ENCODE measurements around the gene SREK1. TPM values are rescaled to one million over a fixed set of nuclear protein-coding genes. Genes with fewer than 3 reads are reported as not detected.

Gene SREK1, protein sequence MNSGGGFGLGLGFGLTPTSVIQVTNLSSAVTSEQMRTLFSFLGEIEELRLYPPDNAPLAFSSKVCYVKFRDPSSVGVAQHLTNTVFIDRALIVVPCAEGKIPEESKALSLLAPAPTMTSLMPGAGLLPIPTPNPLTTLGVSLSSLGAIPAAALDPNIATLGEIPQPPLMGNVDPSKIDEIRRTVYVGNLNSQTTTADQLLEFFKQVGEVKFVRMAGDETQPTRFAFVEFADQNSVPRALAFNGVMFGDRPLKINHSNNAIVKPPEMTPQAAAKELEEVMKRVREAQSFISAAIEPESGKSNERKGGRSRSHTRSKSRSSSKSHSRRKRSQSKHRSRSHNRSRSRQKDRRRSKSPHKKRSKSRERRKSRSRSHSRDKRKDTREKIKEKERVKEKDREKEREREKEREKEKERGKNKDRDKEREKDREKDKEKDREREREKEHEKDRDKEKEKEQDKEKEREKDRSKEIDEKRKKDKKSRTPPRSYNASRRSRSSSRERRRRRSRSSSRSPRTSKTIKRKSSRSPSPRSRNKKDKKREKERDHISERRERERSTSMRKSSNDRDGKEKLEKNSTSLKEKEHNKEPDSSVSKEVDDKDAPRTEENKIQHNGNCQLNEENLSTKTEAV
- 63.5 and 88.5 TPM in 2 replicates for total RNA-seq

DNA sequence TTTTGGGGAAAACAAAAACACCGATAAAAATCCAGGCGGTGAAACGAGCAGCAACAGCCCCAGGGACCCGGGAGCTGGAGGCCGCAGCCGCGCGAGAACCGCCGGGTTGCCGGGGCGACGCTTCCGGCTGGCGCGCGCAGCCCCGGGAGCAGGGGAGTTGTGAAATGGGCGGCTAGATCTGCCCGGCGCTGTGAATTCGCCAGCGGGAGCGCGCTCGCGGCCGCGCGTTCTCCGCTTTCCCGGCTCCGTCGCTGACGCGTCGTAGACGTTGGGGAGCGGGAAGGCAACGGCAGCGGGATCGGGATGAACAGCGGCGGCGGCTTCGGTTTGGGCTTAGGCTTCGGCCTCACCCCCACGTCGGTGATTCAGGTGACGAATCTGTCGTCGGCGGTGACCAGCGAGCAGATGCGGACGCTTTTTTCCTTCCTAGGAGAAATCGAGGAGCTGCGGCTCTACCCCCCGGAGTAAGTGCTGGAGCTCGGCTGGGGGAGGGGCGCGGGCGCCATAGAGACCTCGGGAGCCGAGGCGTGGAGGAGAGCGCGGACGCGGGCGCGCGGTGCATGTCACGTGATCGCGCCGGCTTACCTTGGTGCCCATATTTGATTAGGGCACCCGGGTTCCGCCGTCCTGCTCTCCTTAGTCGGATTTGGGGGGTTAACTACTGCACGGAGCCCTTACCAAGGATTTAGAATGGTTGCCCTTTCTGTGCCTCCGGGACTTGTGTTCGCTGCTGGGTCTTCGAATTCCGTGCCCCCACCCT lies at the start of gene SREK1:
Gene SREK1, plus strand, starts transcription at position 227 of the 760 bp plus-strand sequence. Its CDS starts 77 bp downstream, at position 304.

Other genes starting within 250 kb of the SREK1 start
- gene ERBIN, start 217.7 kb upstream of the SREK1 start, total RNA-seq = 71.3 and 104 TPM in 2 replicates

All from placental pericyte (primary cell).